Lower leg skin (tissue), 4 donors: ENCODE data around the gene MDFIC. TPM values are rescaled to one million over a fixed set of nuclear protein-coding genes. Genes with fewer than 3 reads are reported as not detected.

Experiments used
- DNase-seq, 2 donors: peaks; one replicate each; pipeline ENCODE4 v3.0.0-alpha.2; 2019; ENCODE audit warnings: low spot score in 2 of 2
- H3K4me3 ChIP-seq: fragments of 200-600 bp; sonication (generic); 2 replicates; pipeline ENCODE4 v1.5.1; 2017; ENCODE audit warnings: mild to moderate bottlenecking, low read depth; ENCODE audit not compliant: poor library complexity, severe bottlenecking
- CTCF ChIP-seq, 3 donors: fragments of 450-650 bp; IDR thresholded peaks; one replicate each; pipeline ENCODE4 v1.5.1; 2016; ENCODE audit warnings: antibody characterized with exemption in 3 of 3, mild to moderate bottlenecking in 3 of 3, moderate library complexity in 2 of 3
- POLR2A ChIP-seq, 2 donors: fragments of 450-650 bp; IDR thresholded peaks; one replicate each; pipeline ENCODE4 v1.6.1; 2016 to 2017; ENCODE audit warnings: antibody characterized with exemption in 2 of 2, mild to moderate bottlenecking in 1 of 2, moderate library complexity in 1 of 2
- WGBS, 2 donors: methylation state at CpG; one replicate each; pipeline ENCODE4 v1.1.5; 2018; 5-methylcytosine and 5-hydroxymethylcytosine counted together
- intact Hi-C: fragments of 100-400 bp; cut with DNase I; formaldehyde crosslinking; loops from one replicate; pipeline ENCODE4 v1.15.0; 2023; ENCODE audit warnings: low total_unique reads
- total RNA-seq, 4 donors: library from RNA; depleted of rRNA; stranded (reverse); fragments of >200 nt; gene quantifications; one replicate each; pipeline ENCODE4 v1.1.0, GENCODE V29; 2016

The MDFIC gene
- total RNA-seq, 4 donors from 2014 or later = 27.0 to 58.5 (median 38.9) TPM

GRCh38 chr7:115023219-115023618, 101.3 kb downstream of the MDFIC start:
- WGBS, 2 donors = 30 to 39% methylated on average over 6 of the region's 6 CpGs
- intact Hi-C loops = no loop called here

GRCh38 chr7:115024276-115024675, 102.4 kb downstream of the MDFIC start:
- intact Hi-C loops = no loop called here
- WGBS, 2 donors = 53 to 57% methylated on average over 3 of the region's 3 CpGs
- TF ChIP-seq CTCF (IDR thresholded peaks at IDR 0.05) (no peak), POLR2A (IDR thresholded peaks at IDR 0.05) (no peak)

More at GRCh38 chr7:115023219-115023618, 101.3 kb downstream of the MDFIC start:
- H3K4me3 ChIP-seq = no peak overlapping the region
- no peak for DNase-seq
- no peak for TF ChIP-seq CTCF (IDR thresholded peaks at IDR 0.05)
- TF ChIP-seq POLR2A (IDR thresholded peaks at IDR 0.05) = no peak

GRCh38 chr7:115032715-115033703, 111.1 kb downstream of the MDFIC start:
- H3K4me3 ChIP-seq = no peak overlapping the region
- no peak for TF ChIP-seq POLR2A (IDR thresholded peaks at IDR 0.05)
- TF ChIP-seq CTCF (IDR thresholded peaks at IDR 0.05) = no peak
- WGBS, 2 donors = 68 to 69% methylated on average over 5 of the region's 5 CpGs
- DNase-seq = no peak
- intact Hi-C loops = no loop called here

More at GRCh38 chr7:115024276-115024675, 102.4 kb downstream of the MDFIC start:
- H3K4me3 ChIP-seq = no peak overlapping the region
- DNase-seq = no peak

GRCh38 chr7:115033917-115034459, 112.1 kb downstream of the MDFIC start:
- H3K4me3 ChIP-seq = no peak overlapping the region
- 51 to 59% methylated on average over 1 of the region's 1 CpG for WGBS, 2 donors
- TF ChIP-seq POLR2A (IDR thresholded peaks at IDR 0.05) = no peak
- TF ChIP-seq CTCF (IDR thresholded peaks at IDR 0.05) = no peak
- DNase-seq = no peak
- intact Hi-C loops = no loop called here

GRCh38 chr7:115034515-115034914, 112.6 kb downstream of the MDFIC start:
- intact Hi-C loops = no loop called here
- TF ChIP-seq POLR2A (IDR thresholded peaks at IDR 0.05) = no peak
- no peak for TF ChIP-seq CTCF (IDR thresholded peaks at IDR 0.05)
- no peak overlapping the region for H3K4me3 ChIP-seq
- DNase-seq = no peak
- 83 to 96% methylated on average over 2 of the region's 2 CpGs for WGBS, 2 donors
